Smooth muscle cell (in vitro differentiated cells): ENCODE data around the gene ANO1. TPM values are rescaled to one million over a fixed set of nuclear protein-coding genes. Genes with fewer than 3 reads are reported as not detected.

ENCODE experiments used
- DNase-seq: peaks from one replicate; lab custom pipeline; 2025; ENCODE audit not compliant: unreplicated experiment; lab: John Stamatoyannopoulos, UW
- H2AFZ ChIP-seq: fragments of 200-600 bp; sonication (generic); 2 replicates; pipeline ENCODE4 v1.6.0; 2016; ENCODE audit warnings: antibody characterized with exemption, low read depth, mild to moderate bottlenecking
- H3F3A ChIP-seq: fragments of 200-600 bp; sonication (generic); 2 replicates; pipeline ENCODE4 v1.6.0; 2017; ENCODE audit warnings: antibody characterized with exemption, low read depth
- H3K27ac ChIP-seq: fragments of 200-600 bp; sonication (generic); 2 replicates; pipeline ENCODE4 v1.5.1; 2016; ENCODE audit warnings: low read depth, mild to moderate bottlenecking
- H3K27me3 ChIP-seq: fragments of 200-600 bp; sonication (generic); 2 replicates; pipeline ENCODE4 v1.6.1; 2016; ENCODE audit warnings: low read depth, mild to moderate bottlenecking
- H3K36me3 ChIP-seq: fragments of 200-600 bp; sonication (generic); 2 replicates; pipeline ENCODE4 v1.5.1; 2016; ENCODE audit warnings: low read depth
- H3K4me1 ChIP-seq: fragments of 200-600 bp; sonication (generic); 2 replicates; pipeline ENCODE4 v1.5.1; 2016; ENCODE audit warnings: low read depth
- H3K4me2 ChIP-seq: fragments of 200-600 bp; sonication (generic); 2 replicates; pipeline ENCODE4 v1.6.0; 2016; ENCODE audit warnings: mild to moderate bottlenecking
- H3K4me3 ChIP-seq: fragments of 200-600 bp; sonication (generic); 2 replicates; pipeline ENCODE4 v1.5.1; 2016; ENCODE audit warnings: mild to moderate bottlenecking
- H3K79me2 ChIP-seq: fragments of 200-600 bp; sonication (generic); 2 replicates; pipeline ENCODE4 v1.6.0; 2016; ENCODE audit warnings: low read depth, mild to moderate bottlenecking
- H3K9ac ChIP-seq: fragments of 200-600 bp; sonication (generic); 2 replicates; pipeline ENCODE4 v1.6.0; 2016; ENCODE audit warnings: low read depth
- H3K9me3 ChIP-seq: fragments of 200-600 bp; sonication (generic); replicated peaks from 2 replicates; pipeline ENCODE4 v1.5.1; 2016; ENCODE audit warnings: low read depth
- H4K20me1 ChIP-seq: fragments of 200-600 bp; sonication (generic); 2 replicates; pipeline ENCODE4 v1.6.0; 2016; ENCODE audit warnings: low read depth
- CTCF ChIP-seq: fragments of 200-600 bp; sonication (generic); IDR thresholded peaks from 2 replicates; pipeline ENCODE4 v1.5.1; 2017; ENCODE audit warnings: borderline replicate concordance, mild to moderate bottlenecking, antibody characterized with exemption; ENCODE audit not compliant: insufficient read depth, poor library complexity, severe bottlenecking
- WGBS: methylation state at CpG from one replicate; pipeline ENCODE4 v1.1.7; 2016; ENCODE audit warnings: low lambda C conversion rate; 5-methylcytosine and 5-hydroxymethylcytosine counted together
- polyA plus RNA-seq: library from polyadenylated mRNA; unstranded; fragments of >200 nt; fragmentation: Nextera tagmentation; extraction: Ambion mirVana; gene quantifications from 2 replicates; pipeline ENCODE4 v1.2.1, GENCODE V29; 2016
- total RNA-seq: library from RNA; depleted of rRNA; stranded (reverse); fragments of >200 nt; gene quantifications from 2 replicates; pipeline ENCODE4 v1.2.3, GENCODE V29; 2014

ANO1 gene
- total and polyA plus RNA-seq, 2 experiments from 2014 or later = 93.4 to 133 TPM

DNA sequence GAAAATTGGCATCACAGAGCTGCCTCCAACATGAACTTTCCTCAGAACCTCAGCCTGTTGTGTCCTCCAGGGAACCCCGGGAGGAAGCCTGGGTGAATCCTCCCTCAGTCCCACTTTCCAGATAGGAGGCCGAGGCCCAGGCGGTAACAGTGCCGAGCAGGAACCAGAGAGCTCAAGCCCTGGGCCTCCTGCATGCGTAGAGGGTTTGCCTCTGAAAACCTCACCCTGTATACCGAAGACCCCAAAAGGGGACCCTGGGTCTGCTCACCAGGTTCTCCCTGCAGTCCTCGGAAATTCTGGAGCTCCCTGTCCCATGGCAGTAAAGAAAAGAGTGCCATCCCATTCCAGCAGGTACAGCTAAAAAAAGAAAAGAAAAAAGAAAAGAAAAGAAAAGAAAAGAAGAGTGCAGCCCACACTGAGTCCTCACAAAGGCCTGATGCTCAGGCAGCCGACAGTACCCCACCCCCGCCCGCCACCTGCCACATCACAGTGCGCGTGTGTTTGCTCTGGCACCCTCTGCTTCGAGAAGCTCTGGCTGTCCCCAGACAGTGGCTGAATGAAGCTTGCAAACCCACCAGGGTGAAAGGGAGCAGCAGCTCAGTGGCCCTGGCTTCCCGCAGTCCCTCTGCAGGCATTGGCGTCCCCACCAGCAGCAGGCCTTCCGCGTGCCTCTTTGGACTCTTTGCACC lies 96.6 kb downstream of the ANO1 start:
- H3K27ac ChIP-seq = no peak overlapping the region
- H3K36me3 ChIP-seq = no peaks in the 10 kb centered on the region
- H3K4me3 ChIP-seq = no peak overlapping the region
- H3F3A ChIP-seq = no peaks in the 10 kb centered on the region
- no peaks in the 10 kb centered on the region for H3K9me3 ChIP-seq
- no peak overlapping the region for H3K4me2 ChIP-seq
- WGBS = 94% methylated on average over 17 of the region's 17 CpGs
- no peaks in the 10 kb centered on the region for H3K79me2 ChIP-seq
- no peak for DNase-seq
- no peak for TF ChIP-seq CTCF
- no peak overlapping the region for H3K9ac ChIP-seq
- peaks cover 15% of the 10 kb centered on the region for H4K20me1 ChIP-seq
- no peaks in the 10 kb centered on the region for H3K27me3 ChIP-seq
- no peak overlapping the region for H2AFZ ChIP-seq
- peaks cover 8% of the 10 kb centered on the region for H3K4me1 ChIP-seq

GRCh38 chr11:70175236-70175698 lies 97.2 kb downstream of the ANO1 start:
- H3K9me3 ChIP-seq = no peaks in the 10 kb centered on the region
- H3K27me3 ChIP-seq = no peaks in the 10 kb centered on the region
- H3K36me3 ChIP-seq = no peaks in the 10 kb centered on the region
- peaks cover 15% of the 10 kb centered on the region for H4K20me1 ChIP-seq
- no peak overlapping the region for H3K4me2 ChIP-seq
- no peaks in the 10 kb centered on the region for H3K79me2 ChIP-seq
- no peak for DNase-seq
- WGBS = 81% methylated on average over 15 of the region's 15 CpGs
- H3K9ac ChIP-seq = no peak overlapping the region
- no peak overlapping the region for H2AFZ ChIP-seq
- no peak for TF ChIP-seq CTCF
- no peak overlapping the region for H3K4me3 ChIP-seq
- H3K4me1 ChIP-seq = peaks cover 8% of the 10 kb centered on the region
- H3K27ac ChIP-seq = no peak overlapping the region
- H3F3A ChIP-seq = no peaks in the 10 kb centered on the region

GRCh38 chr11:70176940-70177689 lies 99.0 kb downstream of the ANO1 start:
- Histone ChIP-seq H3K27me3 (no peaks in the 10 kb centered on the region), H3K79me2 (no peaks in the 10 kb centered on the region), H3K9ac (no peak overlapping the region), H3K4me1 (peaks cover 8% of the 10 kb centered on the region), H3K9me3 (no peaks in the 10 kb centered on the region), H3F3A (no peaks in the 10 kb centered on the region), H3K27ac (no peak overlapping the region), H4K20me1 (peaks cover 15% of the 10 kb centered on the region), H3K36me3 (no peaks in the 10 kb centered on the region), H2AFZ (no peak overlapping the region), H3K4me2 (no peak overlapping the region), H3K4me3 (no peak overlapping the region)
- DNase-seq = no peak
- WGBS = 90% methylated on average over 37 of the region's 39 CpGs
- peak; percentile 62 for TF ChIP-seq CTCF
